Right kidney (tissue), 1 donor: ENCODE measurements around the gene RPL3.

Experiments
- DNase-seq: peaks from one replicate; pipeline ENCODE4 v3.0.0-alpha.2; 2016

Gene RPL3

GRCh38 chr22:39284983-39285382, 34.4 kb downstream of the RPL3 start:
- DNase-seq: no peak

GRCh38 chr22:39284142-39284980, 35.1 kb downstream of the RPL3 start:
- DNase-seq: no peak

GRCh38 chr22:39283322-39284141, 35.9 kb downstream of the RPL3 start:
- peak; percentile 29 for DNase-seq

- DNase-seq: peak; percentile 26
These were observed 36.6 kb downstream of the RPL3 start for GRCh38 chr22:39282645-39283321.

- no peak for DNase-seq
These were observed 38.3 kb downstream of the RPL3 start for GRCh38 chr22:39281126-39281525.

- no peak for DNase-seq
These were observed 39.2 kb downstream of the RPL3 start for GRCh38 chr22:39280250-39280649.

- DNase-seq: no peak
These were observed 40.1 kb downstream of the RPL3 start for GRCh38 chr22:39279170-39279850.

- no peak for DNase-seq
These were observed 41.4 kb downstream of the RPL3 start for GRCh38 chr22:39278040-39278439.

- DNase-seq: no peak
These were observed 42.2 kb downstream of the RPL3 start for GRCh38 chr22:39277142-39277607.

GRCh38 chr22:39276440-39277141, 42.8 kb downstream of the RPL3 start:
- DNase-seq: no peak

GRCh38 chr22:39275814-39276439, 43.5 kb downstream of the RPL3 start:
- no peak for DNase-seq

- DNase-seq: no peak
These were observed 45.2 kb downstream of the RPL3 start for GRCh38 chr22:39273950-39274887.

GRCh38 chr22:39270792-39271191, 48.6 kb downstream of the RPL3 start:
- DNase-seq: no peak

- no peak for DNase-seq
These were observed 49.1 kb downstream of the RPL3 start for GRCh38 chr22:39270280-39270679.

- no peak for DNase-seq
These were observed 50.2 kb downstream of the RPL3 start for GRCh38 chr22:39269095-39269790.

GRCh38 chr22:39268645-39269044, 50.8 kb downstream of the RPL3 start:
- DNase-seq: no peak

GRCh38 chr22:39267974-39268373, 51.4 kb downstream of the RPL3 start:
- no peak for DNase-seq

GRCh38 chr22:39266398-39267030, 52.9 kb downstream of the RPL3 start:
- DNase-seq: no peak
